Panc1 (cell line): ENCODE measurements around the gene TMEM120B. TPM values are rescaled to one million over a fixed set of nuclear protein-coding genes. Genes with fewer than 3 reads are reported as not detected.

Experiments
- ATAC-seq: fragments of 200-7000 bp; cut with Tn5 transposase; 2 replicates; pipeline ENCODE4 v1.9.1; 2020; ENCODE audit warnings: mild to moderate bottlenecking, moderate library complexity
- BruUV-seq: library from RNA; stranded (reverse); fragments of 400-500 nt; replicated peaks from 2 replicates; lab custom pipeline; 2021; lab: Mats Ljungman, UMichigan
- CTCF ChIA-PET: fragments of 300-600 bp; sonication (Branson Sonifier 250); formaldehyde crosslinking; loops from one replicate; lab custom pipeline; 2022; ENCODE audit warnings: antibody characterized with exemption; lab: Charles Lee
- POLR2A ChIA-PET: fragments of 300-600 bp; sonication (Branson Sonifier 250); formaldehyde crosslinking; loops from one replicate; lab custom pipeline; 2022; ENCODE audit warnings: antibody characterized with exemption; lab: Charles Lee
- DNase-seq: peaks from one replicate; pipeline ENCODE4 v3.0.0-alpha.2; 2010; ENCODE audit warnings: low read depth, low spot score
- H3K27ac ChIP-seq: 2 replicates; pipeline ENCODE4 v1.5.1; 2011; ENCODE audit warnings: mild to moderate bottlenecking, low read length, inconsistent platforms
- H3K27me3 ChIP-seq: fragments of 200-500 bp; sonication (Bioruptor generic); 2 replicates; pipeline ENCODE4 v1.6.0; 2014; ENCODE audit warnings: low read length, inconsistent platforms; ENCODE audit not compliant: control insufficient read depth, insufficient read depth
- H3K36me3 ChIP-seq: fragments of 200-500 bp; sonication (Bioruptor generic); 2 replicates; pipeline ENCODE4 v1.5.1; 2014; ENCODE audit warnings: inconsistent platforms, mild to moderate bottlenecking, low read length, moderate library complexity; ENCODE audit not compliant: control insufficient read depth, insufficient read depth
- H3K4me1 ChIP-seq: 2 replicates; pipeline ENCODE4 v1.5.1; 2011; ENCODE audit warnings: inconsistent platforms, mild to moderate bottlenecking, low read length, moderate library complexity; ENCODE audit not compliant: control insufficient read depth, insufficient read depth
- H3K4me3 ChIP-seq, 2 experiments: 2 replicates each; pipeline ENCODE4 v1.5.1; 2011 to 2012; ENCODE audit warnings: low read depth in 2 of 2, low read length in 2 of 2, mild to moderate bottlenecking in 2 of 2, inconsistent platforms in 1 of 2, moderate library complexity in 1 of 2
- H3K9me3 ChIP-seq: fragments of 200-500 bp; sonication (Bioruptor generic); 2 replicates; pipeline ENCODE4 v1.5.1; 2014; ENCODE audit warnings: low read depth, mild to moderate bottlenecking, inconsistent platforms, low read length, moderate library complexity; ENCODE audit not compliant: control insufficient read depth, insufficient read depth
- POLR2AphosphoS5 ChIP-seq: IDR thresholded peaks from 2 replicates; pipeline ENCODE4 v1.6.1; 2012; ENCODE audit warnings: mild to moderate bottlenecking, low read depth, low read length, moderate library complexity
- SIN3A ChIP-seq: IDR thresholded peaks from 2 replicates; pipeline ENCODE4 v1.6.1; 2012; ENCODE audit warnings: low read depth, mild to moderate bottlenecking, low read length, moderate library complexity, borderline replicate concordance; ENCODE audit not compliant: insufficient read depth
- TCF7L2 ChIP-seq: IDR thresholded peaks from 2 replicates; pipeline ENCODE4 v1.6.1; 2011; ENCODE audit warnings: mild to moderate bottlenecking, low read depth, low read length, inconsistent platforms
- in situ Hi-C: cut with HindIII; loops from 2 replicates; pipeline ENCODE4 v1.10.0; 2016; ENCODE audit warnings: low sequenced_read_pairs, low pct_unique_long_range_greater_than_20kb
- intact Hi-C: fragments of 100-400 bp; cut with micrococcal nuclease; formaldehyde crosslinking; loops from one replicate; pipeline ENCODE4 v1.10.0; 2022; ENCODE audit not compliant: unreplicated experiment
- total RNA-seq: library from RNA; stranded (reverse); gene quantifications from one replicate; pipeline ENCODE4 v1.2.1, GENCODE V29; 2021; ENCODE audit not compliant: unreplicated experiment
- TF ChIP-seq, protein P1 (sequence below): fragments of 450-650 bp; IDR thresholded peaks from 2 replicates; pipeline ENCODE4 v1.5.1; 2017; ENCODE audit warnings: mild to moderate bottlenecking
- TF ChIP-seq, protein P2 (sequence below), 2 experiments: IDR thresholded peaks; 2 replicates each; pipeline ENCODE4 v1.6.1; 2011 to 2012; ENCODE audit warnings: low read depth in 2 of 2, control low read depth in 1 of 2, low read length in 1 of 2, mild to moderate bottlenecking in 1 of 2, moderate library complexity in 1 of 2; ENCODE audit not compliant: insufficient read depth in 1 of 2

TMEM120B gene
- total RNA-seq, 1 experiment from 2014 or later = 22.3 TPM

GRCh38 chr12:121815263-121815662 lies 102.7 kb downstream of the TMEM120B start:
- peaks cover 10% of the 10 kb centered on the region for H3K36me3 ChIP-seq
- no peaks in the 10 kb centered on the region for H3K9me3 ChIP-seq
- intact Hi-C loops = no loop called here
- no peak overlapping the region for H3K4me3 ChIP-seq
- POLR2A ChIA-PET = no interaction called here
- TF ChIP-seq SIN3A (no peak), POLR2AphosphoS5 (no peak)
- no peaks in the 10 kb centered on the region for H3K27me3 ChIP-seq
- no TSS peak for BruUV-seq
- in situ Hi-C loops = no loop called here
- H3K4me1 ChIP-seq = peaks cover 22% of the 10 kb centered on the region
- H3K27ac ChIP-seq = no peak overlapping the region
- DNase-seq = no peak
- no peak for ATAC-seq
- CTCF ChIA-PET = no interaction called here

GRCh38 chr12:121816925-121817647 lies 104.5 kb downstream of the TMEM120B start:
- POLR2A ChIA-PET = no interaction called here
- TF ChIP-seq, protein P1, sequence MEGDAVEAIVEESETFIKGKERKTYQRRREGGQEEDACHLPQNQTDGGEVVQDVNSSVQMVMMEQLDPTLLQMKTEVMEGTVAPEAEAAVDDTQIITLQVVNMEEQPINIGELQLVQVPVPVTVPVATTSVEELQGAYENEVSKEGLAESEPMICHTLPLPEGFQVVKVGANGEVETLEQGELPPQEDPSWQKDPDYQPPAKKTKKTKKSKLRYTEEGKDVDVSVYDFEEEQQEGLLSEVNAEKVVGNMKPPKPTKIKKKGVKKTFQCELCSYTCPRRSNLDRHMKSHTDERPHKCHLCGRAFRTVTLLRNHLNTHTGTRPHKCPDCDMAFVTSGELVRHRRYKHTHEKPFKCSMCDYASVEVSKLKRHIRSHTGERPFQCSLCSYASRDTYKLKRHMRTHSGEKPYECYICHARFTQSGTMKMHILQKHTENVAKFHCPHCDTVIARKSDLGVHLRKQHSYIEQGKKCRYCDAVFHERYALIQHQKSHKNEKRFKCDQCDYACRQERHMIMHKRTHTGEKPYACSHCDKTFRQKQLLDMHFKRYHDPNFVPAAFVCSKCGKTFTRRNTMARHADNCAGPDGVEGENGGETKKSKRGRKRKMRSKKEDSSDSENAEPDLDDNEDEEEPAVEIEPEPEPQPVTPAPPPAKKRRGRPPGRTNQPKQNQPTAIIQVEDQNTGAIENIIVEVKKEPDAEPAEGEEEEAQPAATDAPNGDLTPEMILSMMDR = no peak
- TF ChIP-seq, protein P2, sequence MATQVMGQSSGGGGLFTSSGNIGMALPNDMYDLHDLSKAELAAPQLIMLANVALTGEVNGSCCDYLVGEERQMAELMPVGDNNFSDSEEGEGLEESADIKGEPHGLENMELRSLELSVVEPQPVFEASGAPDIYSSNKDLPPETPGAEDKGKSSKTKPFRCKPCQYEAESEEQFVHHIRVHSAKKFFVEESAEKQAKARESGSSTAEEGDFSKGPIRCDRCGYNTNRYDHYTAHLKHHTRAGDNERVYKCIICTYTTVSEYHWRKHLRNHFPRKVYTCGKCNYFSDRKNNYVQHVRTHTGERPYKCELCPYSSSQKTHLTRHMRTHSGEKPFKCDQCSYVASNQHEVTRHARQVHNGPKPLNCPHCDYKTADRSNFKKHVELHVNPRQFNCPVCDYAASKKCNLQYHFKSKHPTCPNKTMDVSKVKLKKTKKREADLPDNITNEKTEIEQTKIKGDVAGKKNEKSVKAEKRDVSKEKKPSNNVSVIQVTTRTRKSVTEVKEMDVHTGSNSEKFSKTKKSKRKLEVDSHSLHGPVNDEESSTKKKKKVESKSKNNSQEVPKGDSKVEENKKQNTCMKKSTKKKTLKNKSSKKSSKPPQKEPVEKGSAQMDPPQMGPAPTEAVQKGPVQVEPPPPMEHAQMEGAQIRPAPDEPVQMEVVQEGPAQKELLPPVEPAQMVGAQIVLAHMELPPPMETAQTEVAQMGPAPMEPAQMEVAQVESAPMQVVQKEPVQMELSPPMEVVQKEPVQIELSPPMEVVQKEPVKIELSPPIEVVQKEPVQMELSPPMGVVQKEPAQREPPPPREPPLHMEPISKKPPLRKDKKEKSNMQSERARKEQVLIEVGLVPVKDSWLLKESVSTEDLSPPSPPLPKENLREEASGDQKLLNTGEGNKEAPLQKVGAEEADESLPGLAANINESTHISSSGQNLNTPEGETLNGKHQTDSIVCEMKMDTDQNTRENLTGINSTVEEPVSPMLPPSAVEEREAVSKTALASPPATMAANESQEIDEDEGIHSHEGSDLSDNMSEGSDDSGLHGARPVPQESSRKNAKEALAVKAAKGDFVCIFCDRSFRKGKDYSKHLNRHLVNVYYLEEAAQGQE (IDR thresholded peaks at IDR 0.05; ENCODE audit: insufficient read depth in 1 of 2, low read depth in 2 of 2, low read length in 1 of 2) = no peak
- TF ChIP-seq POLR2AphosphoS5 = no peak
- TF ChIP-seq SIN3A = no peak
- TF ChIP-seq TCF7L2 = no peak
- CTCF ChIA-PET = no interaction called here
- TSS peak; percentile 48 for BruUV-seq
- peaks cover 9% of the 10 kb centered on the region for H3K4me1 ChIP-seq
- no peak overlapping the region for H3K4me3 ChIP-seq
- H3K36me3 ChIP-seq = peaks cover 10% of the 10 kb centered on the region
- no peak overlapping the region for H3K27ac ChIP-seq
- intact Hi-C loops = no loop called here
- in situ Hi-C loops = no loop called here
- ATAC-seq (no peak), DNase-seq (no peak)
- H3K27me3 ChIP-seq = no peaks in the 10 kb centered on the region
- H3K9me3 ChIP-seq = no peaks in the 10 kb centered on the region

- TF ChIP-seq TCF7L2 = no peak
- no peak for TF ChIP-seq SIN3A
- no peak for TF ChIP-seq POLR2AphosphoS5
- TF ChIP-seq, protein P2 (IDR thresholded peaks at IDR 0.05; ENCODE audit: insufficient read depth in 1 of 2, low read depth in 2 of 2, low read length in 1 of 2) = no peak
- TF ChIP-seq, protein P1 = no peak
- ChIA-PET CTCF (no interaction called here), POLR2A (no interaction called here)
- no peak overlapping the region for H3K27ac ChIP-seq
- H3K4me1 ChIP-seq = peaks cover 9% of the 10 kb centered on the region
- peaks cover 10% of the 10 kb centered on the region for H3K36me3 ChIP-seq
- DNase-seq (no peak), ATAC-seq (no peak)
- H3K4me3 ChIP-seq = no peak overlapping the region
- no peaks in the 10 kb centered on the region for H3K27me3 ChIP-seq
- intact Hi-C loops = no loop called here
- no peaks in the 10 kb centered on the region for H3K9me3 ChIP-seq
- in situ Hi-C loops = no loop called here
- BruUV-seq = no TSS peak
Measured at GRCh38 chr12:121817648-121818043, 105.1 kb downstream of the TMEM120B start.
